DOHH2 (cell line): ENCODE data around the gene ING4.

Source experiments
- EZH2phosphoT487 ChIP-seq: fragments of 200-600 bp; sonication (generic); IDR thresholded peaks from 2 replicates; pipeline ENCODE4 v1.6.1; 2017; ENCODE audit warnings: borderline replicate concordance, mild to moderate bottlenecking, antibody characterized with exemption, low read length, moderate library complexity, mixed read lengths
- TF ChIP-seq, protein P1 (sequence below): fragments of 200-600 bp; sonication (generic); IDR thresholded peaks from one replicate; pipeline ENCODE4 v1.5.1; 2014; ENCODE audit warnings: antibody characterized with exemption, mild to moderate bottlenecking, low read depth, low read length; ENCODE audit not compliant: poor library complexity, severe bottlenecking

DNA sequence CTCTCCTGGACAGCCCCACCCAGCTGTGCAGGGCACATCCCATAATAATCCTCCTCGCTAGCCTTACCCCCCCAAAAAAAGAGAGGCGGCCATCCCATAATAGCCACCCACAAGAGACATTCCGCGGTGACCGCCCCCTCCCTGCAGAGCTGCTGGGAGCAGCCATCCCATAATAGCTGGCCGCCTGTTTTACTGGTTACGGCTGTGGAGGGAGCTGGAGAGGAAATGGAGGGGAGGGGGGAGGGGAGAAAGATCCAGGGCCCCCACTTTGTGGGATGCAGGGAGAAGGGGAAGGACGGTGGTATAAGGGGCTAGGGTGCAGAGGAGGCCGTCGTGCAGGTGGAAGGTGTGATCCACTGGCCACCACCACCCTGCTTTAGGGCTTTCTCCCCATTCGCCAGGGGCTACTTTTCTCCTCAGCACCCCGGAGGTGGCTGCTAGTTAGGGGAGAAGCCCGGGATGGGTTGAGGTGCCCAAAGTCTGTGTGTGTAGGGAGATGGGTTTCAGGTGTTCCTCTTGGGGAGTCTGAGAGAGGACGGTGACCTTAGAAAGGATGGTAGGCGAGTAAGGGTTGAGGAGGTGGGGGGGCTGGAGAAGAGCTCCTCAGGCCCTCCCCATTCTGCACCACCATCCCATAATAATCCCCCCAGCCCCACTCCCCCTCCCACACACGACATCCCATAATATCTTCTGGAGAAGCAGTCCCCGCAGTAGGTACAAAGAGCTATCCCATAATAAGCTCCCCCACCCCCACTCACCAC is 49.7 kb downstream of the ING4 start:
- TF ChIP-seq, protein P1, sequence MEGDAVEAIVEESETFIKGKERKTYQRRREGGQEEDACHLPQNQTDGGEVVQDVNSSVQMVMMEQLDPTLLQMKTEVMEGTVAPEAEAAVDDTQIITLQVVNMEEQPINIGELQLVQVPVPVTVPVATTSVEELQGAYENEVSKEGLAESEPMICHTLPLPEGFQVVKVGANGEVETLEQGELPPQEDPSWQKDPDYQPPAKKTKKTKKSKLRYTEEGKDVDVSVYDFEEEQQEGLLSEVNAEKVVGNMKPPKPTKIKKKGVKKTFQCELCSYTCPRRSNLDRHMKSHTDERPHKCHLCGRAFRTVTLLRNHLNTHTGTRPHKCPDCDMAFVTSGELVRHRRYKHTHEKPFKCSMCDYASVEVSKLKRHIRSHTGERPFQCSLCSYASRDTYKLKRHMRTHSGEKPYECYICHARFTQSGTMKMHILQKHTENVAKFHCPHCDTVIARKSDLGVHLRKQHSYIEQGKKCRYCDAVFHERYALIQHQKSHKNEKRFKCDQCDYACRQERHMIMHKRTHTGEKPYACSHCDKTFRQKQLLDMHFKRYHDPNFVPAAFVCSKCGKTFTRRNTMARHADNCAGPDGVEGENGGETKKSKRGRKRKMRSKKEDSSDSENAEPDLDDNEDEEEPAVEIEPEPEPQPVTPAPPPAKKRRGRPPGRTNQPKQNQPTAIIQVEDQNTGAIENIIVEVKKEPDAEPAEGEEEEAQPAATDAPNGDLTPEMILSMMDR: no peak
- no peak for TF ChIP-seq EZH2phosphoT487
